B cell (primary cell): ENCODE data around the gene PALD1.

ENCODE experiments used
- CTCF ChIP-seq: fragments of 200-600 bp; IDR thresholded peaks from one replicate; pipeline ENCODE4 v1.8.0; 2022; ENCODE audit warnings: antibody characterized with exemption, mild to moderate bottlenecking
- EZH2 ChIP-seq: IDR thresholded peaks from 2 replicates; pipeline ENCODE4 v1.6.1; 2012; ENCODE audit warnings: borderline replicate concordance, low read depth, mild to moderate bottlenecking, moderate library complexity, low read length; ENCODE audit not compliant: insufficient read depth, poor library complexity, severe bottlenecking

DNA sequence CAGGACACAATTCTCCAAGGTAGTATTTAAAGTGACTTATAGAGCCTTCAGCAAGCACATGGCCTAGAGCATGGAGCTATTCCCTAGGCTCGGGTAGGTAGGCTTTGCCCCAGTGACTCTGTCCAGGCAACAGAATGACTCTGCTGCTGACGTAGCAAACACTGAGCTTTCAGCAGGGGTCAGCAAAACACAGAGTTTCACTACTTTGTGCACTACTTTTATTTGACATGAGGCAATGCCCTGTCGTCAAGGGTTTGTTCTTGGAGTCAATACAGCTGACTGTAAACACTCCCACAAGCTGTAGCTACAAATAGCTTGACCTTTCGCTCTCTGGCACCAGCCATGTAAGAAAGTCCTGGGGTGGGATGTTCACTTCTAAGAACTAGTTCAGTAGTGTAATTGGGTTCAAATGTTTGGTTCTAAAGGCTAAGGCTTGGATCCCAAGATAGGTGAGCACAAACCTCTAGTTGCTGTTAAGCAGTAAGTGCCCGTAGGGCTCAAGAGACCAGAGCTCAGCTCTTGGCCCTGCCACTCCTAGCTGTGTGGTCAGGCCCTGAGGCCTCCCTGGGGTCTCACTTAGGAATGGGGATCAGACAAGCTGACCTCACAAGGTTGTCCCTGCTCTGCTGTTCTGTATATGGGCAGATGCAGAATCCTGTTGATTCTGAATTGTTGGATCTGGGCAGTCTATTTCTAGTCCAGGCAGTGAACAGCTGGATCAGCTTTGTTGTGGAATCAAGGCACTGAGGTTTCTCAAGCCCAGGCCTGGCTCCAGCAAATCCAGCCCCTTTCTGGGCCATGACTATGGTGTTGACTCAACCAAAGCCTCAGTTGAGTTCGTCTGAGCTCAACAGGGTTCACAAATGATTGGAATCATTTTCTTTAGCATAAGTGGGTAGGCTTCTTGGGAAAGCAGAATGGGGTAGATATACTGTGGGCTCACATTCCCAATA lies 47.8 kb upstream of the PALD1 start:
- no peak for TF ChIP-seq CTCF
- no peak for TF ChIP-seq EZH2
